GM20000 (cell line): ENCODE measurements around the gene ILKAP.

ENCODE experiments used
- DNase-seq: peaks from one replicate; pipeline ENCODE4 v3.0.0; 2012; ENCODE audit warnings: low spot score
- CTCF ChIP-seq: IDR thresholded peaks from 2 replicates; pipeline ENCODE4 v1.5.1; 2012; ENCODE audit warnings: mild to moderate bottlenecking, control low read depth; ENCODE audit errors: extremely low read depth, missing control alignments

The ILKAP gene

GRCh38 chr2:238155051-238155760, 48.3 kb downstream of the ILKAP start:
- DNase-seq, result no peak
- no peak for TF ChIP-seq CTCF

GRCh38 chr2:238154570-238154969, 48.9 kb downstream of the ILKAP start:
- no peak for TF ChIP-seq CTCF
- DNase-seq, result no peak

GRCh38 chr2:238152771-238153688, 50.5 kb downstream of the ILKAP start:
- no peak for DNase-seq
- no peak for TF ChIP-seq CTCF

- TF ChIP-seq CTCF, result no peak
- DNase-seq, result no peak
Measured at GRCh38 chr2:238151628-238152235, 51.8 kb downstream of the ILKAP start.

- TF ChIP-seq CTCF, result no peak
- no peak for DNase-seq
Measured at GRCh38 chr2:238151205-238151604, 52.3 kb downstream of the ILKAP start.

- TF ChIP-seq CTCF, result no peak
- DNase-seq, result no peak
Measured at GRCh38 chr2:238150686-238151085, 52.8 kb downstream of the ILKAP start.

- no peak for TF ChIP-seq CTCF
- DNase-seq, result no peak
Measured at GRCh38 chr2:238149841-238150572, 53.5 kb downstream of the ILKAP start.
